ENCODE measurements around the gene SLC19A3.
"Not testable (repeated sequence)": the region's sequence is repeated elsewhere in the genome, so short reads cannot be mapped to it uniquely, and the experiment has no call there.

SLC19A3 gene
- total RNA-seq: 0 to 0.36 (median 0.05) reads per million in 4 experiments

GRCh38 chr2:227717687-227718567 lies at the start of gene SLC19A3:
SLC19A3 (minus strand) TSS chr2:227718028; CDS start chr2:227702318, 15,710 bp downstream.
- DNase-seq: no peak

DNA sequence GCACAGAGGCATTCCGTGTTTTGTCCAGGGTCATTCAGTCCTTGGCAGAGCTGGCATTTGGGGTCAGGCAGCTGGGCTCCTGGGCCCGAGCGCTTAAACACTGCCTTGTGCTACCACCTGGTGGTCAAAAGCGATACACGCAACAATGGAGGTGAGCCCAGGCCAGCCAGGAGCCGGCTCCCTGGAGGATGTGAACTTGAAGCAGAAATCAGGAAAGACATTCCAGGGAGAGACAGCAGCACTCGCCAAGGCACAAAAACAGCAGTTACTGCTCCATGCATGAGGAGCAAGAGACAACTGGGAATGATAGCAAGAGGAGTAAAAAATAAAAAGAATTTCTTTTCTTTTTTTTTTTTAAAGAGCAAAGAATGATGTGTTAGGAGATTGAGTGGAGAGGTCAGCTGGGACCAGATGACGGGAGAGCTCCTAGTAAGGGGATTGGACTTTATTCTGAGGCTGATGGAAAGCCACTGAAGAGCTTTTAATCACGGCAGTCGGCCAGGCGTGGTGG lies 48.6 kb upstream of the SLC19A3 start:
- DNase-seq: peak; percentile 37

- no peak for DNase-seq
Observed at GRCh38 chr2:227765788-227766372, 48.1 kb upstream of the SLC19A3 start.

DNA sequence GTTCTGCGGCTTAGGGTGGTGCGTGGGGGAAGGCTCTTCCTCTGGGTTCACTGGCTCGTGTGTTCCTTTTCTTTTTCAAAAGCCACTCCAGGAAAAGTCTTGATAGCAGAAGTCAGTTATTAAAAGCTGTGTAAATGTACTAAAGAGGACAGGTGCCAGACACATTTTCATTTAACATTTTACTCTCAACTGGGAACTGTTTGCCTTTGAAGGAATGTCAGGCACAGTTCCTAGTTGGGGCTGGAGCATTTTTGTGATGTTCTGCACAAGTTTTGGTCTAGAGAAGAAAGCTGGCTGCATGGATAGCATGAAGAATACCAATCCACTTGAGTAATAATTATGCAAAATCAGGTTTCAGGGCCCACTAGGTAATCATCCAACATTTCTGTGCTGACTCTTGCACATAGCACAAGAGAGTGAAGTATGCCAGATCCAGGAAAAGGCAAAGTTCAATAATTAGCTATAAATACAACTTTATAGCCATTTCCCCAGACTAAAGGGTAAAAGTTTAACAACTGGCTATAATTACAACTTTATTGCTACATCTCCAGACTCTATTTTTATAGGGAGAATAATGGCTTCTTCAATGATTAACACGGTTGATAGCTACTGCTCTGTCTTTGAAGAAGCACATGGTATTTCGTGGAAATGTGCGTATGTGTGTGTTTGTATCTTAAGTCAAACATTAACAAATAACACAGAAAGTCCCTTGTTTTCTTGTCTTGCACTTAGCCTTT lies 44.1 kb upstream of the SLC19A3 start:
- no peak for DNase-seq

DNA sequence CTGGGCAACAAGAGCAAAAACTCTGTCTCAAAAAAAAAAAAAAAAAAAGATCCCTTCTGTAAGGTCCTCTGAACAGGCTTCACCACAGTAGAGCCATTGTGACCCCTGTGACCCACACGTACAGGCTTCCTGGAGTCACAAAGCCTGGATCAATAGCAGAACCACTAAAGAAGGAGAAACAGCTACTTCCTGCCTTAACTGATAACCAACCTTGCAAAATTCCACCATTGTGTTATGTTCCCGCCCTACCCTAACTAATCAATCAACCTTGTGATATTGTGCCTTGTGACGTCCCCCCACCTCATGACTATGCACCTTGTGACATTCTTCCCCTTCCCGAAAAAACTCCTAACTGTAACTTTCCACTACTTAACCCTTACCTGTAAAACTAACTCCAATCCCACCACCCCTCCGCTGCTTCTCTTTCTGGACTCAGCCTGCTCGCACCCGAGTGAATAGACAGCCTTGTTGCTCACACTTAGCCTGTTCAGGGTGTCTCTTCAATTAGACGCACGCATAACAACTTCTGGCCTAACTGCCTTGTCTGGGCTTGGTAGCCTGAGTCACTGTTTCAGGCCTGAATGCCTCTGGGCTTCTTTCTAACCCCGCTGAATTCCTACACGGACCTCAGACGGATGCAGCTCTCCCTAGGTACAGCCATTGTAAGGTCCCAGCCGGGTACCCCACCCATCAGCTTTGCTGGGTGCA lies 41.7 kb upstream of the SLC19A3 start:
- DNase-seq: no peak

GRCh38 chr2:227756261-227756660 lies 38.4 kb upstream of the SLC19A3 start:
- not testable (repeated sequence) for DNase-seq

DNA sequence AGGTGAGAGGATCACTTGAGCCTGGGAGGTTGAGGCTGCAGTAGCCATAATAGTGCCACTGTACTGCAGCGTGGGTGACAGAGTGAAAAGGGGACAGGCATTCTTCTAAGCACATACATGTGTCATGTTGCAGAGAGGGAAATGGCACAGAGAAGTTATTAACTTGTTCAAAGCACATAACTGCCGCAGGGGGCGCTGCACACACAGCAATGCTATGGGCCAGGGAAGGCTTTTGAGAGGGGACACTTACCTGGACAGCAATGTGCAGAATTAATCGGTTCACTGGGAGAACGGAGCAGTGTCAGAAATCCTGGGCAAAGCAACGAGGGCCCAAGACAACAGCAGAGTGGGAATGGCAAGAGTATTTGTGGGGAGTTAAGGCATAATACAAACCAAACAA lies 30.3 kb upstream of the SLC19A3 start:
- no peak for DNase-seq

DNA sequence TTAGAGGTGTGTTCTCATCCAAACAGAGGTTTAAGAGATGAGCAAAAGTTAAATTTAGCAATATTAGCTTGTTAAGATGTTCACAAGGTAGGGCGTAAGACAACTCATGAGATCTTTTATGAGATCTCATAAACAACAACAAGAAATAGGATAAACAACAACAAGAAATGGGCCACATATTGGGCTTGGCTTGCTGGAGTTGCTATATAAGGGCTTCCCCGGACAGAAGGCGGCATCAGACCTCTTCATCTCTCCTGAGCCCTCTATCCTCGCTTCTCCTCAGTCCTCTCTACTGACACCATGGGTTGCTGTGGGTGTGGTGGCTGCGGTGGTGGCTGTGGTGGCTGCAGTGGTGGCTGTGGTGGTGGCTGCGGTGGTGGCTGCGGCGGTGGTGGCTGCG lies 27.8 kb upstream of the SLC19A3 start, which contains the start of gene SCYGR8:
TSS of gene SCYGR8 (plus strand) at position 301 of the 400 bp plus-strand sequence. CDS start at position 301, 0 bp downstream.
- DNase-seq: no peak

- not testable (repeated sequence) for DNase-seq
Observed at GRCh38 chr2:227740705-227741104, 22.9 kb upstream of the SLC19A3 start.

GRCh38 chr2:227739351-227739750 lies 21.5 kb upstream of the SLC19A3 start:
- no peak for DNase-seq

GRCh38 chr2:227728035-227728434 lies 10.2 kb upstream of the SLC19A3 start, which contains the start of gene SCYGR7:
SCYGR7 (plus strand) TSS chr2:227728335; CDS start chr2:227728335, 0 bp downstream.
- no peak for DNase-seq

GRCh38 chr2:227724394-227725039 lies 6.7 kb upstream of the SLC19A3 start, which contains the start of gene SCYGR6:
SCYGR6 (minus strand) TSS chr2:227724757; CDS start chr2:227724757, 0 bp downstream.
- no peak for DNase-seq

DNA sequence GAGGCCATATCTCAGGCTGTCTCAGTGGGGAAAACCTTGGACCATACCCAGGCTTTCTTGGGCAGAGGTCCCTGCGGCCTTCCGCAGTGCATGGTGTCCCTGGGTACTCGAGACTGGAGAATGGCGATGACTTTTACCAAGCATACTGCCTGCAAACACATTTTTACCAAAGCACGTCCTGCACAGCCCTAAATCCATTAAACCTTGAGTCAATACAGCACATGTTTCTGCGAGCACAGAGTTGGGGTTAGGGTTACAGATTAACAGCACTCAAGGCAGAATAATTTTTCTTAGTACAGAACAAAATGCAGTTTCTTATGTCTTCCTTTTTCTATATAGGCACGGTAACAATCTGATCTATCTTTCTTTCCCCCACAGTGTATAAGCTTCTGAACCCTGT lies 5.0 kb upstream of the SLC19A3 start:
- not testable (repeated sequence) for DNase-seq

DNA sequence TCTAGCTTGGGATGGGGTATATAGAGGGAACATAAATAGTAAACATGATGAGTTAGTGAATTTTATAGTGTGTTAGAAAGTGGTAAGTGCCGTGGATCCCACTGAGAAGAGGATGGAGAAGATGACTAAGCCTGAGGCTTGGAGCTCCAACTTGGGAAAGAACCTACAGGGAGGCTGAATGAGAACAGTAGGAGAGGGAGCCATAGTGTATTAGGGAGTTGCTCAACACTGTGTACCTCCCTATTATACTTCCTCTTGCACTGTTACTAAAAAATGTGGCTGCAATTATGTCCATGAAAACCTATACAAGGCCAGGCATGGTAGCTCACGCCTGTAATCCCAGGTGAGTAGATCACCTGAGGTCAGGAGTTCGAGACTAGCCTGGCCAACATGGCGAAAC lies 2.9 kb upstream of the SLC19A3 start:
- DNase-seq: no peak

DNA sequence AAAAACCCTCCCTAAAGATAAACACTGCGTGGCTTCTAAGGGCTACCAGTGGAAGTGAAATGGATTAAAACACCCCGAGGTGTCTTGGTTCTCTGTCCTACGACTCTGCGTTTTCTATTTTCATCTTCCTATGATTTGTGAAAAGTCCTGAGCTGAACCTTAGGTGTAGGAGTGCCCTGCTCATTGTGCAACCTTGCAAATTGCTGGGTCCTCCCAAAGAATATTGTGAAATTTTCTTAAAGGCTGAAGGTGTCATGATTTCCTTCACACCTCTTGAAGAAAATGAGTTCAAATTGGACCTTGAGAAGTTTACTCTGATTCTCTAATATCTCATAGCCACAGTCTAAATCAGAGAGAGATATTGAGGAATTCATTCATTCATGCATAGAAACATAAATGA lies 1.8 kb upstream of the SLC19A3 start:
- DNase-seq: no peak

- DNase-seq: no peak
Observed at GRCh38 chr2:227716501-227716900, 1.3 kb downstream of the SLC19A3 start.

DNA sequence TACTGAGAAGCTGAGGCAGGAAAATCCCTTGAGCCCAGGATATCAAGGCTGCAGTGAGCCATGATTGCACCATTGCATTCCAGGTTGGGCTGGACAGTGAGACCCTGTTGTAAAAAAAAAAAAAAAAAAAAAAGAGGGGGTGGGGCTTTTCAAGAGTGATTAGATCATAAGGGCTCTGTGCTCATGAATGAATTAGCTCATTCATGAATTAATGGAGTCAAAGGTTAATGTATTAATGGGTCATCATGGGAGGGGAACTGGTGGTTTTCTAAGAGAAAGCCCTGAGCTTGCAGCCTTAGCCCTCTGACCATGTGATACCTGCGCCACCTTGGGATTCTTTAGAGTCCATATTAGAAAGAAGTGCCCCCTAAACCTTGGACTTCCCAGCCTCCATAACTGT lies 4.5 kb downstream of the SLC19A3 start:
- no peak for DNase-seq

GRCh38 chr2:227710986-227711385 lies 6.8 kb downstream of the SLC19A3 start:
- no peak for DNase-seq

DNA sequence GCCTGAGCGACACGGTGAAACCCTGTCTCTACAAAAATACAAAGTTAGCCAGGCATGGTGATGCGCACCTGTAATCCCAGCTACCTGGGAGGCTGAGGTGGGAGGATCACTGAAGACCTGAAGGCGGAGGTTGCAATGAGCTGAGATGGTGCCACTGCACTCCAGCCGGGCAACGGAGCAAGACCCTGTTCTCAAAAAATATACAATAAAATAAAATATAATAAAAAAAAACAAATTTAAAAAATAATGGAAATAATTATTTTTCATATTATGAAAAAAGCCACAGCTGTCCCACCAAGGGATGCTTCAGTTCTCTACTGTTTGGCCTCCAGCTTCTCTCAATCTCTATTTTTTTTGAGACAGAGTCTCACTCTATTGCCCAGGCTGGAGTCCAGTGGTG lies 10.4 kb downstream of the SLC19A3 start:
- DNase-seq: no peak

DNA sequence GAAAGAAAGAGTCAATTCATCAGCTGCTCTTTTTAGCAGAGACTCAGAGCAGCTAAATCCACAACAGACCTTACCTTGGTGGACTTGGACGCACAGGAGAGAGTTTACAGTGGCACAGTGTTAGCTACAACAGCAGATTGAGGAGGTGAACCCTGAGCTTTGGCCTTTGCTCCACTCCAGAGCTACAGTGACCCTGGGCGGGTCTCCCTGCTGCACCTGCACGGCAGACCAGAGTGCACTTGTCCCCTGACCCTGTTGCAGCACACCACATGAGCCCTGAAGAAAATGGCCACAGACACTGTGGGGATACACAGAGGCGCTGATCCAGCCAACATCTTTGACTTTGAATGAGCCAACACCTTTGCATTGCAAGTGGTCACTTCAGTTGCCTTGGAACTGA lies 11.0 kb downstream of the SLC19A3 start:
- DNase-seq: no peak

GRCh38 chr2:227703961-227704360 lies 13.9 kb downstream of the SLC19A3 start:
- no peak for DNase-seq

DNA sequence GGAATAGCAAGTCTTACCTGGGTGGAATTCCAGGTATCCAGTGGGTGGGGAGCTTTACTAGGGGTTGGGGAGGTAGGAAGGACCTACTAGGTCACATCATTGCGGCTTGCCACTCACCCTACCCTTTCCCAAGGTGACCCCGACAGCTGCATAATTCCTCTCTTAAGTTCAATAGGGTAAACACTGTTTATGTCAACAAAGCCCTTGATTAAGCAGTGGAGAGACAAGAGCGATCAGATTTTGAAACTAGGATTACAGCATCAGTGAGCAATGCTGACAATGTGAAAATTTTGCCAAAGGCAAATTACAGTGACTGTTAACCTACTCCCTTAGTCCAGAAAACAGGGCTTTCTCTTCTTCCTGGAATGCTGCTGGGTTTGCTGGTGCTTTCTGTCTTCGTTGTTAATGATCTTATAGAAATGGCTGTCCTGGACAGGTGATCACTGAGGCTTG lies 14.5 kb downstream of the SLC19A3 start:
- DNase-seq: no peak
